Measurements from ENCODE around the gene ADAMTS13.

Gene ADAMTS13

GRCh38 chr9:133393399-133393798, 28.8 kb upstream of the ADAMTS13 start:
- no peak for DNase-seq

GRCh38 chr9:133394687-133395271, 27.4 kb upstream of the ADAMTS13 start:
- no peak for DNase-seq

GRCh38 chr9:133396952-133397351, 25.2 kb upstream of the ADAMTS13 start:
- no peak for DNase-seq

- no peak for DNase-seq
Measured at GRCh38 chr9:133397370-133397769, 24.8 kb upstream of the ADAMTS13 start.

GRCh38 chr9:133397895-133398294, 24.3 kb upstream of the ADAMTS13 start:
- no peak for DNase-seq

GRCh38 chr9:133400292-133400691, 21.9 kb upstream of the ADAMTS13 start:
- DNase-seq: no peak

GRCh38 chr9:133401588-133401987, 20.6 kb upstream of the ADAMTS13 start:
- no peak for DNase-seq

- no peak for DNase-seq
Measured at GRCh38 chr9:133402689-133403088, 19.5 kb upstream of the ADAMTS13 start.

- DNase-seq: peak; percentile 48
Measured at GRCh38 chr9:133403766-133404453, 18.3 kb upstream of the ADAMTS13 start.

GRCh38 chr9:133404454-133405002, 17.6 kb upstream of the ADAMTS13 start:
- no peak for DNase-seq

- no peak for DNase-seq
Measured at GRCh38 chr9:133405508-133406438, 16.4 kb upstream of the ADAMTS13 start.

GRCh38 chr9:133406480-133407307, 15.5 kb upstream of the ADAMTS13 start:
- DNase-seq: peak; percentile 55

GRCh38 chr9:133408042-133408441, 14.1 kb upstream of the ADAMTS13 start:
- no peak for DNase-seq

- no peak for DNase-seq
Measured at GRCh38 chr9:133415170-133415569, 7.0 kb upstream of the ADAMTS13 start.

GRCh38 chr9:133417541-133418461, 4.4 kb upstream of the ADAMTS13 start, which contains the start of gene REXO4:
Gene REXO4, minus strand, starts transcription at chr9:133418010. Its CDS starts 166 bp downstream, at chr9:133417844.
- peak; percentile 95 for DNase-seq

- DNase-seq: no peak
Measured at GRCh38 chr9:133419005-133419404, 3.2 kb upstream of the ADAMTS13 start.

GRCh38 chr9:133420392-133420827, 1.8 kb upstream of the ADAMTS13 start:
- no peak for DNase-seq

- DNase-seq: no peak
Measured at GRCh38 chr9:133423216-133423615, 1.0 kb downstream of the ADAMTS13 start.

- DNase-seq: no peak
Measured at GRCh38 chr9:133424187-133424586, 2.0 kb downstream of the ADAMTS13 start.

- no peak for DNase-seq
Measured at GRCh38 chr9:133425049-133425632, 3.0 kb downstream of the ADAMTS13 start.

- DNase-seq: no peak
Measured at GRCh38 chr9:133426011-133426410, 3.8 kb downstream of the ADAMTS13 start.
